Caki2 (cell line): ENCODE data around the gene C16orf82. TPM values are rescaled to one million over a fixed set of nuclear protein-coding genes. Genes with fewer than 3 reads are reported as not detected.
"Not testable (repeated sequence)": the region's sequence is repeated elsewhere in the genome, so short reads cannot be mapped to it uniquely, and the experiment has no call there.

Source experiments
- DNase-seq: peaks from one replicate; pipeline ENCODE4 v3.0.0-alpha.2; 2015; ENCODE audit warnings: low read depth
- in situ Hi-C: cut with HindIII; loops from 2 replicates; pipeline ENCODE4 v1.10.0; 2016; ENCODE audit warnings: low sequenced_read_pairs, low pct_unique_long_range_greater_than_20kb, mixed read lengths
- total RNA-seq: library from RNA; depleted of rRNA; stranded (reverse); fragments of >200 nt; shearing (Covaris generic); gene quantifications from 2 replicates; pipeline ENCODE4 v1.2.3, GENCODE V29; 2014; ENCODE audit warnings: low replicate concordance

C16orf82 gene
- total RNA-seq, 1 experiment from 2014 or later: not detected

DNA sequence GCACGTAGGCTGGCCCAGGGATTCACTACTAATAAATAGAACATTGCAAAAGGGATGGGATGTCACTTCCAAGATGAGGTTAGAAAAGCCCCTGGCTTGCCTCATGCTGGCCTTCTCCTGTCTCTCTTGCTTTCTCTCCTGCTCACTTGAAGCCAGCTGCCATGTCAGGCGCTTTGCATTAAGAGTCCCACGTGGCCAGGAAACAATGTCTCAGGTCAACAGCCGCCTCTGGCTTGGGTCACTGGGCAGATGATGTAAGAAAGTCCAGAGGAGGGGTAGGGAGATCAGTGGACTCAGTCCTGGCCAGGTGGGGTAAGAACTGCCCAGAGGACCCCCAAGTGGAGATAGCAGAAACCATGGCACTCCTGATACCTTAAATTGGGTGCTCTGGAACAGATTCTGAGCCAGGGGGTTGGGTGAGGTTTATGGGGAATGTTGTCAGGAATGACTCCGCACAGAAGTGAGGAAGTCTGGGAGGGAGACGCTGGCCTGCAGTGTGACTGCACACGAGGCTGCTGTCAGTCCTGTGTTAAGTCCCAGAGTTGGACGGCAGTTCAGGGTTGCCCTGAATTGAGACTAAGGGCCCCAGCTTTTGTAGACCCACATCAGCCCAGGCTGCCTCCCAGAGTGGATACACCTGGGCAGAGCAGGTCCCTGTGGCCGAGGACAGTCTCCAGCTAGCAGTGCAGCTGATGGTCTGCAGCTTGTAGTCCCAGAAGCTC is 17.7 kb downstream of the C16orf82 start:
- in situ Hi-C loops: no loop called here
- no peak for DNase-seq

DNA sequence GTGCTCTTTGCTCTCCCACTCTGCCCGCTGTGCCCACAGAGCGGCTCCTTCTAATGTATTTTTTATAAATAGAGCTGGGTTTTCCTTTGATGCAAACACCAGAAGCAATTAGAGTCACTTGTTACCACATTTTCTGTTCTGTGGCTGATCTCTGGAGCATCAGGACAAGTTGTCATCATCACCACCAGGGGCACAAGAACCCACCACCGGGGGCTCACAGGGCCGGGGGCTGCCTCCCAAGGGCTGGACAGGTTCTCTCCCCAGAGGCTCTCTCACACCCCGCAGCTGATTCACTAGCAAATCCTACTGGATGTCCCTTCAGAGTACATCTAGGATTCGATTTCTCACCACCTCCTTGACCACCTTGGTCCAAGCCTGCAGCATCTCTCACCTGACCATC is 18.5 kb downstream of the C16orf82 start:
- in situ Hi-C loops: no loop called here
- no peak for DNase-seq

DNA sequence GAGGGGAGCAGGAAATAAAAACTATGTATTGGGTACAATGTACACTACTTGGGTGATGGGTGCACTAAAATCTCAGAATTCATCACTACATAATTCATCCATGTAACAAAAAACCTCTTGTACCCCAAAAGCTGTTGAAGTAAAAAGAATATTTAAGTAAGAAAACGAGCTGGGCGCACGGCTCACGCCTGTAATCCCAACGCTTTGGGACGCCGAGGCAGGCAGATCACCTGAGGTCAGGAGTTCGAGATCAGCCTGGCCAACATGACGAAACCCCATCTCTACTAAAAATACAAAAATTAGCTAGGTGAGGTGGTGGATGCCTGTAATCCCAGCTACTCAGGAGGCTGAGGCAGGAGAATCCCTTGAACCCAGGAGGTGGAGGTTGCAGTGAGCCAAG is 19.3 kb downstream of the C16orf82 start:
- in situ Hi-C loops, DNase-seq: not testable (repeated sequence)

DNA sequence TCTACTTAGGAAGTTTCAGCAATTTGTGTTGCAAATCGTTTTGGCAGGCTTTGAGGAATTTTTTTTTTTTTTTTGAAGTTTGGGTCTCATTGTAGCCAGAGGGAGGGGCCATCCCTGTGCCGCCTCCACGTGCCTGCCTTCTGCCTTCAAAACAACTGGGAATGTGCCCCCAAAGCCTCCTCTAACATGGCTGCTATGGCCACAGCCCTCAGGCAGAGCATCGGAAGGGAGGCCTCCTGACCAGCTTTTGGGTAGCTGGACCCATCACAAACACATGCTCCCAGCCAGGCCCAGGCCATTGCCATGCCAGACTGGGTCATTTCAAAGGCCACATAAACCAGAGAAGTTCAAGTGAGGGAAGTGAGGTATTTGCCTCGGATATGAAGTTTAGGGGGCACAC is 21.5 kb downstream of the C16orf82 start:
- DNase-seq: no peak
- in situ Hi-C loops: no loop called here

DNA sequence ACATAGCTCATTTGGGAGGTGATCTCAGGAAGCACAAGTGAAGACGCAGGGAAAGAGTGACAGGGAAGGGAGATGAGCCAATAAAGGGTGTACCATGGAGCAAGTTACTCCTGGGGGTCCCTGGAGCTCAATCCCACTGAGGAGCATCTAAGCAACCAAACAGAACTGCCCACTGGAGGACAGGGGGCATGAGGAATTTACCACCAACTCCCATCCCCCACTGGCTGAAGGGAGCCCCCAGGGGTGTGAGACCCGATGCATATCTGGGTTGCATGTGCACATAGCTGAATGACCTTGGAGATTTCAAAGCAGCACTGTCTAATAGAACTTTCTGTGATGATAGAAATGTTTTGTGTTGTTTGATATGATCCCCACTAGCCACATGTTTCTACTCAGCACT is 29.6 kb downstream of the C16orf82 start:
- DNase-seq: no peak
- in situ Hi-C loops: no loop called here

DNA sequence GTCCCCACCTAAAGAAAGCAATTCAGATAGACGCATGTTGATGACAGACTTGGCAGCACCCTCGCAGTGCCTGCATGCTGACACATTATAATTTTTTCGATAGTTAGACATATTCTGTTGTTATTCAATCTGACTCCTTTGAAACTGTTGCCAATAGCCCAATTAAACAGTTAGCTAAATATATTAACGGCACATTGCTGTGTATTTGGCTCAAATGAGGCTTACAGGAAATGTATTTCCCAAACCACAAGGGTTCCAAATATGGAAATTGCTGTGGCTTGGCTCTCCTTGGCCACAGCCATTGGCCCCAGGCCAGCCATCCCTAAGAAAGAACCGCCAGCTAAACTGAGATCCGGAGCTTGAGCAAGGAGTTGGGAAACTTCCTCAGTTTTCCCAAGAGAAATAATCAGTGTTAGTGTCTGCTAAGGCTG is 31.1 kb downstream of the C16orf82 start:
- no peak for DNase-seq
- in situ Hi-C loops: no loop called here

DNA sequence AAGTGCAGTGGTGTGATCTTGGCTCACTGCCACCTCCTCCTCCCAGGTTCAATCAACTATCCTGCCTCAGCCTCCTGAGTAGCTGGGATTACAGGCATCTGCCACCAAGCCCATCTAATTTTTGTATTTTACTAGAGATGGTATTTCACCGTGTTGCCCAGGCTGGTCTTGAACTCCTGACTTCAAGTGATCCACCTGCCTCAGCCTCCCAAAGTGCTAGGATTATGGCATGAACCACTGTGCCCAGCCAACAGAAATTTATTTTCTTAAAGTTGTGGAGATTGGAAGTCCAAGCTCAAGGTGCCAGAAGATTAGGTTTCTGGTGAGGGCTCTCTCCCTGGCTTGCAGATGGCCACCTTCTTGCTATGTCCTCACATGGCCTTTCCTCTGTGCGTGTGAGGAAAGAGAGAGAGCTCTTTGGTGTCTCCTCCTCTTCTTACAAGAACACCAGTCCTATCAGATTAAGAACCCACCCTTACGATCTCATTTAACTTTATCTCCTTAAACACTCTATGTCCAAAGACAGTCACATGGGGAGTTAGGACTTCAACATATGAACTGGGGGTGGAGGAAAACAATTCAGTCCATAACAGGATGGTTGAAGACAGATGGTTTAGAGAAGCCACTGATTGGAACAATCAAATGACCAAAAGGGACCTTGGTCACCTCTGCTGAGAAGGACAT is 31.8 kb downstream of the C16orf82 start:
- no peak for DNase-seq
- in situ Hi-C loops: no loop called here

DNA sequence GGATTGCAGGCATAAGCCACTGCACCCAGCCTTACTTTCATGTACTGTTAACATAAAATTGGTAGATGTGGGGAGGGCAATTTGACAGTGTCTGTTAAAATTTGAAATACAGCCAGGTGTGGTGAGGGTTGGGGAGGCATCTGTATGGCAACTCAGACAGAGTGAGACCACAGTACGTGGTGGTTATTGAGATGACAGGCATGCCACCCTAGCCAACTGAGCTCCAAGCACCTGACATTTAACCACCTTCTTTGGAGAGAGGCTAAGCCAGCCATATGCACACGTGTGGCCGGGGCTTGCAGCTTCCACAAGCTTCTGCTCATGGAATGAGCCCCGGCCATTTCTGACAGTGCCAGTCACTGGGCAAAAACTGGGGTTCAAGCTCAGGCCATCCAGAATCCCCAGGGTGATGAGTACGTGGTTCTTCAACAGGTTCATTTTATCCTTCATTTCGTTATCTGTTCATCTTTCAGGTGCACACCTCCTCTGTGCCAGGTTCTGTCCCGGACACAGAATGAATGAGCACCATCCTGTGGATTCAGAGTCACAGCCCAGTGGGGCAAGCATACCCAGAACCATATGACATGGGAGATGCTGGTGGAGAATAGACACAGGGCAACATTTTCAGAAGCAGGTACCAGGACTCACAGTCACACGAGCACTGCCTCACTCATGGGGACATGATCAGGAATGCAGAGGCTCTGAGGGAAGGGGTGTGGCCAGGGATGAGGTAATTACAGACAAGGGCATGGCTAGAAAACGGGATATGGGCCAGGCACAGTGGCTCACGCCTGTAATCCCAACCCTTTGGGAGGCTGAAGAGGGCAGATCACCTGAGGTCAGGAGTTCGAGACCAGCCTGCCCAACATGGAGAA is 36.2 kb downstream of the C16orf82 start:
- no peak for DNase-seq
- in situ Hi-C loops: no loop called here

DNA sequence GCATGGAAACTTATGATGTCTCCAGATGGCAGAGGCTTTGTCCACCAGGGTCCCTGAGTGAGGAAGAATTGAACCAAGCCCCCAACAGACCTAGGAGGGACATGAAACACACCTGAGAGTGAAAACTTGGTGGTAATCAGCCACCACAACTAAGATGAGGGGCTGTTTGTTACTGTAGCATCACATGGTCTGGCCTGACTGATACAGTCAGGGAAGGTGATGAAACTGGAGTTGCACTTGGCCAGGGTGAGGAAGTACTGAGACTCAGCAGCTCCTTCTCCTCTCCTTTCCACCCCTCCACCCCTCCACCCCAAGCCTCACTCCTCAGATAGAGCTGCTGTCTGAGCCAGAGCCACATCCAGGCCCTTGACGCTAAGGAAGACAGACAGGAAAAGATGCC is 37.2 kb downstream of the C16orf82 start:
- in situ Hi-C loops: no loop called here
- DNase-seq: no peak

DNA sequence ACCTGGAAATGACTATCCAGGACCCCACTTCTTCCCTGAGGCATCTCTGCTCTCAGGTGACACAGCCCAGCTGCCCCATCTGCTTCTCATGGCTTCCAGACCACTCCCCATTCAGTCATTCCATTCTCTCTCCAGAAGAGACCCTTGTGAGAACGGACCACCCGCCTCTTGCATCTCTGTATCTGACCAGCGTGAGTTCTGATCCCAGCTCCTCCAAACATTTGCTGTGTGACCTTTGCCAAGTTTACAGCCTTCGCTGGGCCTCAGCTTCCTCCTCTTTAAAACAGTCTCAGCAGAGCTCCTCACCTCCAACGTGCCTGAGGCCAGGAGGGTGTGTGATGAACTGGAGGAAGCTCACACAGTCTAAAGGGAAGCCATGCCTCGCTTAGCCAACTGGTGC is 39.6 kb downstream of the C16orf82 start:
- in situ Hi-C loops: no loop called here
- no peak for DNase-seq

DNA sequence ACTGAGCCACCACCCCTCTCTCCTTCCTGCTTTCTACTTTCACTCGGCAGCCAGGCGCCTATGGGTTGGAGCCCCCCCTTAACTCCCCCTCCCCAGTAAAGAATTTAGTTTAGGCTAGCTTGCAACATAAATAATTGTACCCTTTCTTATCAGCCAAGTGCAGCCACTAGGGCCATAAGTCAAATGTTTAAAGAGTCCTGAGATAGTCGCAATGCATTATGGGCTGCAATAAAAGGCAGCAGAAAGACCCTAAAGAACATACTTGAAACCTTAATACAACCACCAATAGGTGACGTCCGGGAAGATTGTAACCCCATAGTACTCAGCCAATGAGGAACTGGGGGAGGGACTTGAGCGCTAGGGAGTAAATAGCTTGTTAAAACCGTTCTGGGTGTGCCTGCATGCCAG is 40.5 kb downstream of the C16orf82 start:
- in situ Hi-C loops: no loop called here
- DNase-seq: no peak

DNA sequence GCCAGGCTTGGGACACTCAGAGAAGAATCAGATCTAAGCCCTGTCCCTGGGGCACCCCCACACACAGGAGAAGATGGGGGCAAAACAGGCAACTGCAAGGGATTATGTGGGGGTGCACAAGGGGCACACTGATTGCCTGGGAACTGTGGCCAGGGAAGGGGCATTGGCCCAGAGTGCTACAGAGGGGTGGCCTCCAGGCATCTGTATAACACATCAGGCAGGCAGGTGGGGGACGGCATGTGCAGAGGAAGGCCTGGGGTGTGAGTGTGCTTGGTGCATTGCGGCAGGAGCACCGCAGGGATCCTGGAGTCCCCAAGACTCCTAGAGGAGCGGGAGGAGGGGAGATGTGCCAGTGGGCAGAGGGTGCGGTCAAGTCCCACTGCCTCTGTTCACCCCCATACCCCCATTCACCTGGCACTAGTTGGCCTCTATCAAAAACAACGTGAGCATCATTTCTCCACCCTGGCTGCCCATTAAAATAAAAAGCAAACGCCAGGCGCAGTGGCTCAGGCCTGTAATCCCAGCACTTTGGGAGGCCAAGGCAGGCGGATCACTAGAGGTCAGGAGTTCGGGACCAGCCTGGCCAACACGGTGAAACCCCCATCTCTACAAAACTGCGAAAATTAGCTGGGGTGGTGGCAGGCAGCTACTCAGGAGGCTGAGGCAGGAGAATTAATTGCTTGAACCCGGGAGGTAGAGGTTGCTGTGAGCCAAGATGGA is 41.5 kb downstream of the C16orf82 start:
- DNase-seq: no peak
- in situ Hi-C loops: no loop called here

DNA sequence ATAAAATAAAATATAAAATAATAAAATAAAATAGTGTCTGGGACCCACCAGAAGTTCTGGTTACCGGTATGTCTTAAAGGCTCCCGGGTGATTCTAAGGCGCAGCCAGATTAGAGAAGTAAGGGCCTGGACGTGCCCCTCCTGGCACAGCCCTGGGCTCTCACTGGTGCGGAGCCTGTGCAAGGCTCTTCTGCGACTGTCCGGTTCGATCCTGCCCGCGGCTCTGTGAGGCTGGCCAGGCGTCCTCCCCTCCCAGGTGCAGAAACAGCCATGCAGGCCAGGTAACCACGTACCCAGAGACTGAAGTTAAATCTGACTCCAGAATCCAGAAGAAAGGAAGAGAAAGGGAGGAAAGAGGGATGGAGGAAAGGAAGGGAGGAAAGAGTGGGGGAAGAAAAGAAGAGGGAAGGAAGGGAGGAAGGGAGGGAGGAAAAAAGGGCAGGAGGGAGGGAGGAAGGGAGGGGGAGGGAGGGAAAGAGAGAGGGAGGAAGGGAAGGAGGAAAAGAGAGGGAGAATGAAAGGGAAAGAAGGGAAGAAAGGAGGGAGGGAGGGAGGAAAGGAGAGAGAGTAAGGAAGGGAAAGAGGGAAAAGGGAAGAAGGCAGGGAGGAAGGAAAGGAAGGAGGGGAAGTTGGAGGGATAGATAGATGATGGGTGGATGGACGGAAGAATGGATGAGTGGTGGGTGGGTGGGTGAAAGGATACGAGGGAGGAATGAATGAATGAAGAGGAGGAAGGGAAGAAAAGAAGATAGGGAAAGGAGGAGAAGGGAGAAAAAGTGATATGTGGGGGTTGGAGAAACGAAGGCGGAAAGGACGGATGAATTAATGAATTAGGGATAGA is 42.3 kb downstream of the C16orf82 start:
- in situ Hi-C loops: no loop called here
- no peak for DNase-seq

DNA sequence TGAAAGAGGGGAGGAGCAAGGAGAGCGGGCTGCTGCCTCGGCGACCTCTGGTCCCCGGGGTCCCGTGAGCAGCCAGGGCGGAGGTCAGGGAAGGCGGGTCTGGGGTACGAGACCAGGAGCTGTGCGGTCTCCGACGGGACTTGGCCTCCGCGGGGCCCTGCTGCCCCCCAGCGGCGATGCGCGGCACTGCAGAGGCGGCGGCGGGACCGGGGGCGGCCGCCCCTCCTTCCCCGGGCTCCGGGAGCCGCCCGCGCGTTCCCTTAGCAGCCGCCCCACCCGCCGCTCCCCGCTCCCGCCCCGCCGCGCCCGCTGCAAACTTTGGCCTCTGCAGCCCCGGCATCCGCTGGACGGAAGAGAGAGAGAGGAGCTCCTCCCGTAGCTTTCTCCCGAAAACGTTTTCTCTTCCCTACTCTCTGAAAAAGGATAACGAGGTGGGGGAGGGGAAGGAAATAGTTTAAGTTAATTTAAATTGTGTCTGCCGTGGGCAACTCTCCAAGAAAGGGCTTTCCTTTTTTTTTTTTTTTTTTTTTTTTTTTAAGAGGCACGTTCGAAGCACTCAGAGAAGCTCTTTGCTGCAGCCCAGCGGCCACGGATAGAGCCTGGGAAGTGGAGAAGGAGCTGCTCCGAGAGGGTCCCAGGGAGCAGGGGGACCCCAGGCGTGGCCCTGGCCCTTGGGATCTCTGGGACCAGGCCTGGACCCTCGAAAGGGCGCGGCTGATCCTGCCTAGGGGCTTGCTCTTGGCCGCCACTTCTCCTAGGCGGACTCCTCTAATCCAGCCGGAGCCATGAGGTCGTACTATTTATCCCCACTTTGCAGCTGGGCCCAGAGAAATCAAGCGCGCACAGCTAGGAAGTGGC is 43.2 kb downstream of the C16orf82 start:
- in situ Hi-C loops: no loop called here

DNA sequence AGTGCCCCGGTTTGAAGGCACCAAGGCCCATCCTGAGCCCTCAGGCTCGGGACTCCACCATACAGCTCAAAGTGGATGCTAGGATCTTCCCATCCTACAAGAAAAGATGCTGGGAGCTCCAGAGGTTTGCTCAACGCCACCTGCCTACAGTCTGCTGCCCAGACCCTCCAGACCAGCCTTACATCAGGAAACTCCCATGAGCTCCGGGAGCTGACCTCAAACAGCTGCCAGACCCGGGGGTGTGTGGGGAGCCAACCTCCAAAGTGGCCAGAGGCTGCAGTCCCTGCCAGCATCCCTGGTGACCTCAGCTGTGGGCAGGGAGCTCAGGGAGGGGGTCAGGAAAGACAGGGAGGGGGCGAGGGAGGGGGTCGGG is 43.8 kb downstream of the C16orf82 start:
- DNase-seq: no peak

More for the DNA sequence above, 43.2 kb downstream of the C16orf82 start:
- peak; percentile 79 for DNase-seq

DNA sequence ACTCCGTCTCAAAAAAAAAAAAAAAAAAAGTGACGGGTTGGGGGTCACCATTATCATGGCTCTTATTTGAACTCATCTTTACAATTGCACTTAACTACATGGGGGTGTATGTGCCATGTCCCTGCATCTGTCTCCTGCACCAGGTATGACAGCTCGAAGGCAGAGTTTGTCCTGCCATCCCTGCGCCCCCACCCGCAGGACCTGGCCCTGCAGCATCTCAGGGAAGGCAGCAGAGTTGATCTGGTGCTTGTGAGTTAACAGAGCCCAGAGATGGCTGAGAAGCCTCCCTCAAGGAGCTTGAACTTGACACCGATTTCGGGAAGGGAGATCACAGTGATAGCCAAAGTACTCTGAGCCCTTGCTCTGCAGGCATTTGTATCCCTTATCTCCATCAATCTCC is 44.8 kb downstream of the C16orf82 start:
- no peak for DNase-seq
- in situ Hi-C loops: no loop called here

More for the DNA sequence above, 43.8 kb downstream of the C16orf82 start:
- in situ Hi-C loops: no loop called here
